Epidermal melanocyte (primary cell): ENCODE measurements around the gene TOR1A.
"Not testable (repeated sequence)": the region's sequence is repeated elsewhere in the genome, so short reads cannot be mapped to it uniquely, and the experiment has no call there.

Source experiments
- DNase-seq: peaks from one replicate; pipeline ENCODE4 v3.0.0; 2011; ENCODE audit warnings: low spot score; ENCODE audit not compliant: insufficient read length

TOR1A gene

DNA sequence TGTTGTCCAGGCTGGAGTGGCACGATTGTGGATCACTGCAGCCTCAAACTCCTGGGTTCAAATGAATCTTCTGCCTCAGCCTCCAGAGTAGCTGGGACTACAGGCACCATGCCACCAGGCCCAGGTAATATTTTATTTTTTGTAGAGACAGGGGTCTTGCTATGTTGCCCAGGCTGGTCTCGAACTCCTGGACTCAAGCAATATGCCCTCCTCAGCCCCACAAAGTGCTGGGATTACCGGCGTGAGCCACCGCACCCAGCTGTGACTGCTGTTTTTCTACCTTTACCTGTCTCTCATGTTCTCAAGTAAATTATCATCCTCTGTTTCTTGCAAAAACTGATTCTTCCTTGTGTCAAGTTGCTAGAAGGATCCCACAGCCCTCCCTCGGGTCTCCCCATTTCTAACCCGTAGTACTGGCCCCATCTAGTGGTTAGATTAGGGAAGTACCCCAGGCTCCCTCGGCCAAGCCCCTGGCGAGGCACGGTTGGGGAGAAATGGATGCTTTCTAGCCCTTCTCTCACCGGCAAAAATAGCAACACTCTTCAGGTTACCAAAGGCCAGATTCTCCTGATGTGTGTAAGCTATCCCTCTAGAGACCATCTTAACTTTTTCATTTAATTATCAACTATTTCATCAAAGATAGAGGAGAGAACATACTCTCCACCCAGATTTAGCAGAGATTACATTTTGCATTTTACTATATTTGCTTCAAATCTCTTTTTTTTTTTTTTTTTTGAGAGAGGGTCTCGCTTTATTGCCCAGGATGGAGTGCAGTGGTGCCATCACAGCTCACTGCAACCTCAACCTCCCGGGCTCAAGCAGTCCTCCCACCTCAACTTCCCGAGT, 40.2 kb downstream of the TOR1A start:
- DNase-seq, result peak; percentile 82

DNA sequence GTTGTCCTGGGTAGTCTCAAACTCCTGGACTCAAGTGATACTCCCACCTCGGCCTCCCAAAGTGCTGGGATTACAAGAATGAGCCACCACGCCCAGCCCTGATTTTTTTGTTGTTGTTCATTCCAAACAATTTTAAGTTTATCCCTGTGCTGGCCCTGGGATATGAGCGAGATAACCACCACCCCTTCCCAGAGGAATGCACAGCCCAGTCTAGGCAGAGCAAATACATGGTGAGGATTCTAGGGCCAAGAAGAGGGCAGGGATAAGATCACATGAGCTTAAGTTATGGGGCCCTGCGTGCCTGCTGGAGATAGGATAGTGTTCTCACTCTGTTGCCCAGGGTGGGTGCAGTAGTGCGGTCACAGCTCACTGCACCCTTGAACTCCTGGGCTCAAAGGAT, 42.0 kb downstream of the TOR1A start:
- DNase-seq, result no peak

DNA sequence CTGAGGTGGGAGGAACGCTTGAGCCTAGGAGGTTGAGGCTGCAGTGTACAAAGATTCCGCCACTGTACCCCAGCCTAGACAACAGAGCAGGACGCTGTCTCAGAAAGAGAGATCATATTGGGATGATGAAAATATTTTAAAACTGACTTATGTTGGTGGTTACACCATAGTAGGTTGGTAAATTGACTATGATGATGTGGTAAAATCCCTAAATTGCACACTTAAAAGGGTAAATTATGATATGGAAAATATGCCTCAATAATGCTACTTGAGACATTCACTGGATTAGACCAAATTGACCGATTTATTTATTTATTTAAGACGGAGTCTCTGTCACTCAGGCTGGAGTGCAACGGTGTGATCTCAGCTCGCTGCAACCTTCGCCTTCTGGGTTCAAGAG, 42.8 kb downstream of the TOR1A start:
- DNase-seq, result no peak

DNA sequence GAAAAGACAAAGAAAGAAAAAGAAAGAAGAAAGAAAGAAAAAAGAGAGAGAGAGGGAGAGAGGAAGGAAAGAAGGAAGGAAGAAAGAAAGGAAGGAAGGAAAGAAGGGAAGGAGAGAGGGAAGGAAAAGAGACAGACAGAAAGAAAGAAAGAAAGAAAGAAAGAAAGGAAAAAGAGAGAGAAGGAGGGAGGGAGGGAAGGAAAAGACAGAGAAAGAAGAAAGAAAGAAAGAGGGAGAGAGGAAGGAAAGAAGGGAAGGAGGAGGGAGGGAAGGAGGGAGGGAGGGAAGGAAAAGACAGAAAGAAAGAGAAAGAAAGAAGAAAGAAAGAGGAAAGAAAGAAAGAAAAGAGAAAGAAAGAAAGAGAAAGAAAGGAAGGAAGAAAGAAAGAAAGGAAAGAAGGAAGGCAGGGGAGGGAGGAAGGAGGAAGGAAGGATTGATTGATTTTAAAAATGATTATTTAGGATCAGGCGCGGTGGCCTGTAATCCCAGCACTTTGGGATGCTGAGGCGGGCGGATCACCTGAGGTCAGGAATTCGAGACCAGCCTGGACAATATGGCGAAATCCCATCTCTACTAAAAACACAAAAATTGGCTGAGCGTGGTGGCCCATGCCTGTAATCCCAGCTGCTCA, 44.3 kb downstream of the TOR1A start:
- DNase-seq, result no peak

- no peak for DNase-seq
These were observed 45.5 kb downstream of the TOR1A start for GRCh38 chr9:129778469-129778868.

GRCh38 chr9:129777769-129778130, 46.2 kb downstream of the TOR1A start:
- DNase-seq, result no peak

GRCh38 chr9:129776938-129777768, 46.8 kb downstream of the TOR1A start:
- DNase-seq, result peak; percentile 97

DNA sequence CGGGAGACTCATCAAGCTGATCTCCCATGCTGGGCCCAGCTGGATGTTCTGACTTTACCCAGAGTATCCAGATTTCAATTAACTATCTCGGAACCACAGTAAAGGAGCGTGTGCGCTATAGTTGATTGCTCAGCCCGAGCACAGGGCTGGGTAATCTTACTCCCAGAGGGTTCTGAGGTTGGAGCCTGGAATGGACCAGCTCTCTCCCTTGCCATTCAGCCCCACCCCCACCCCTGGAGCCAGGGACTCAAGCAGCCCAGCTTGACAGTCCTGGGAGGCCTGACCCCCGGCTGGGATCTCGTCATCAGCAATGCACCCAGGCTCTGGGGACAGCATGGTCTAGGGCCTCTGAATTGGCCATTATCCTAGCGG, 47.4 kb downstream of the TOR1A start:
- DNase-seq, result no peak

GRCh38 chr9:129776096-129776495, 47.8 kb downstream of the TOR1A start:
- not testable (repeated sequence) for DNase-seq

DNA sequence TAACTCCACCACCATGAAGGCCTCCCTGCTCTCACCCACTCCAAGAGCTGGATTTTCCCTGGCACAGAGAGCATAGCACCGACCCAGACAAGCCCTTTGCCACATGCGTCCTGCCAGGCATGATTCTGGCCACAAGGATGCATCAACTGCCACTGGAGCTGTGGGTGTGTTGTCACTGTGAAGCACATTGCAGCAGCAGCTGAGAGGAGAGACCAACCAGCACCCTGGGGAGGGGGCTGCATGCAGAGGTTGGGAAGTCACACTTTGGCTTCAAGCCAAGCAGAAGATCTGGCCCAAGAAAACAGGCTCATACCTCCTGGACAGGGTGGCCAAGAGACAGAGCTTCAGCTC, 48.5 kb downstream of the TOR1A start:
- no peak for DNase-seq

GRCh38 chr9:129774791-129775447, 49.0 kb downstream of the TOR1A start:
- no peak for DNase-seq

DNA sequence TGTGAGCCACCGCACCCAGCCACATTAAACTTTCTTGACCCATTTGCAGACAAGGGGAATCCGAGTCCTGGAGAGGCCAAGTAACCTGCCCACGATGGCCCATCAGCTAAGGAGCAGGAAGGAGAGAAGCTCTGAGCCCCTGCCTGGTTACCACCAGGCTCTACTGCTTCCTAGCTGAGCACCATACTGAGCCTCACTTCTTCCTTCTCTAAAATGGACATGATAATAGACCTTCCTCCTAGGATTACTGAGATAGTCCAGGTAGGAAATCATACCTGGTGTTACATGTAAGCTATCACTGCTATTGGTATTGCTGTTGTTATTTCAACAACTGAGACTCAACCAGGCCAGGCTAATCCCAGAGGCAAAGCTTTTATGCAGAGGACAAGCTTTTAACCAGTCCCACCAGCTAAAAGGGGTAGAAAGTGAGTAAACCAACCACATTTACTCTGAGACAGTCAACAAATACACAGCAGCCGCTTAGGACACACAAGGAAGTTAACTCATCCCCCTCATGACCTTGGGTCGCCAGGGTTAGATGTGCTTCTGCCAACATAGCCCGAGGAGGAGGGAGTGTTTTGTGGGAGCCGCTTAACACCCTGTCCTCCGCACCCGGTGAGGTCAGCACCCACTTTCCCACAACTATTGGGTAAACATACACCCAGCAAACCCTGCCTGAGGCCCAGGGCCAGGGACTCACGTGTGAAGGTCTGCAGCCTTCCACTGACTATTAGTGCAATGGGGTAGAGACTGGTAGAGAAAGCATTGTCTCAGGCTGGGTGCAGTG, 50.5 kb downstream of the TOR1A start:
- peak; percentile 34 for DNase-seq

DNA sequence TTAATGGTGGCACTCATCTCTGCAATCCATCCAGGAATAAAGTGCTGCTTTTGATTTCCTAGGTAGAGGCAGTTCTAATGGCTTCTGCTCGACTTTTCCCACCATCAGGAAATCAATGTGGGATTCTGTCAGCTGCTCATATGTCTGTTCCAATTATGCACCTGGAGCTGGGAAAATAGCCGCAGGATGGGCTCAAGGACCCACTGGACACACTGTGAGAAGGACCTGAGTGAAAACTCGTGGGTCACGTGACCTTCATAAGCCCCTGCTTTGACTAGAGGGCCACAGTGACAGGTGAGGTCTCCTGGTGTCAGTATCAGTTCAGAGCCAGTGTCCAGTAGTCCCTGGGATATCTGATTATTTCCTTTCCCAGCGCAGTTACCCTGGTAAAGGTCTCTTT, 53.2 kb downstream of the TOR1A start:
- DNase-seq, result no peak

DNA sequence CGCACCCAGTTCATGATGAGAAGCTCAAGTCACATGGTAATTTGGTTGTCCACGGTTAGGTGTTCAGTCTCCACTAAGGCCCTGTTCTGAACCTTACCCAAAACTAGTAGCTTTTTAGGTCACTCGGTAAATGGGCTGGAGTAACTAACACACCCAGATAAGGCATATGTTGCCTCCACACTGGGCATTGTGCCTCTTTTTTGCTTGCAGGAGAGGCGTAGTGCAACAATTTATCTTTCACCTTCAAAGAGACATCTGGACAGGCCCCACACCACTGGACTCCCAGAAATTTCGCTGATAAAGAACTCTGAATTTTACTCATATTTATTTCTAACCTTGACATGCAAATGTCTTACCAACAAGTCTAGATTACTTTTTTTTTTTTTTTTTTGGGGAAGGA, 54.3 kb downstream of the TOR1A start:
- DNase-seq, result no peak

GRCh38 chr9:129768486-129768885, 55.5 kb downstream of the TOR1A start:
- no peak for DNase-seq

- DNase-seq, result no peak
These were observed 58.1 kb downstream of the TOR1A start for GRCh38 chr9:129765764-129766317.

- DNase-seq, result no peak
These were observed 60.7 kb downstream of the TOR1A start for GRCh38 chr9:129762985-129763926.
